Stimulated activated CD4-positive, alpha-beta T cell treated with anti-CD3 and anti-CD28 coated beads, Interleukin-2, amount 100 ng/mL, for 4 hours (primary cell): ENCODE data around the gene ENTREP1.
"Not testable (repeated sequence)": the region's sequence is repeated elsewhere in the genome, so short reads cannot be mapped to it uniquely, and the experiment has no call there.

Source experiments
- DNase-seq: peaks from one replicate; pipeline ENCODE4 v3.0.0-alpha.2; 2020; ENCODE audit warnings: low read depth

ENTREP1 gene

DNA sequence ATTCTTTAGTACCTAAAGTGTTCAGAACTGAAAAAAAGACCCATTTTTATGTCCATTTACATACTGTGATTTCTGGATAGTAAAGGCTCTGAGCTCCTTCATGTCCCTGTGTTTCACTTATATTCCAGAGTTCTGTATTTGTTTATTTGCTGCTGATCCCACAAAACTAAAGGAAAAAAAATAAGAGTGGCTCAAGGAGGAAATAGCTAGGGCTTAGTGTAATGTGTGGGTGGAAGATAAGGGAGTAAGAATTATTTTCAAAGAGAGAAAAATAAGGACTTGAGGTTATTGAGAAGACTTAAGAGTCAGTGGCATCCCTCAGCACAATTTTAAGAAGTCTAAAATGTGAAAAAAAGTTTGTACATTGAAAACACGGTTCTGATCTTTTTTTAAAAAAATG, 46.0 kb downstream of the ENTREP1 start:
- no peak for DNase-seq

- DNase-seq: no peak
Observed at GRCh38 chr9:69376651-69377050, 51.6 kb downstream of the ENTREP1 start.

GRCh38 chr9:69377291-69377690, 52.3 kb downstream of the ENTREP1 start:
- DNase-seq: no peak

GRCh38 chr9:69377981-69378380, 53.0 kb downstream of the ENTREP1 start:
- DNase-seq: no peak

DNA sequence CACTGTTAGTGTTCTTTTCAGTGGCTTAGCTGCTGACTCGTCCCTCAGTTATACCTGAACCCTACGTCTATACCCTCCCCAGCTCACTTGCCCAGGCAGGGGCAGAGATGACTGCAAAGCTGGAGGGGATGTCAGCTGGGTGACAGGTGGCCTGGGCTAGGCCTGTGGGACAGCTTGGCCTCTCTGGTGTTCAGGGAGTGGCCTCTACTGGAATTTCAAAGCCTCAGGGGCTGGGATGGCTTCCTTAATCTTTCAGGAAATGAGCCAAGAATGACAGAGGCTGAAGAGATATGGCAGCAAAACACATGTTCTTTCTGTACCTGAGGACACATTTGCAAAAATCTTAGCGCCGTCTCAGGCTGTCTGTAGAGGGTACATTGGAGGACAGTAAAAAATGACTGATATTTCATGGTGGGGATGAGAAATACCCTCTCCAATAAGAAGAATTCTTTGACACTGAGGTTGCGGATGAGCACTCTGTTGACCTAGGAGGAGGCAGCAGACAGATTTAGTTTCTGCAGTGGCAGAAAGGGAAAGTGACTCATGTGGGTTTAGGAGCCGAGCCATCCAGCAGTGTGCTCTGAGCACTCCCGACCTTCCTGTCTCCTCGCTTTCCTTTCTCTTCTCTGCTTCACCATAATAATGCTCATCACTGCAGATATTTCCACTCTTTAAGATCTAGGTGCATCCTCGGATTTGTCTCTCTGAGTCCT, 54.4 kb downstream of the ENTREP1 start:
- DNase-seq: no peak

GRCh38 chr9:69380301-69380700, 55.3 kb downstream of the ENTREP1 start:
- DNase-seq: no peak

DNA sequence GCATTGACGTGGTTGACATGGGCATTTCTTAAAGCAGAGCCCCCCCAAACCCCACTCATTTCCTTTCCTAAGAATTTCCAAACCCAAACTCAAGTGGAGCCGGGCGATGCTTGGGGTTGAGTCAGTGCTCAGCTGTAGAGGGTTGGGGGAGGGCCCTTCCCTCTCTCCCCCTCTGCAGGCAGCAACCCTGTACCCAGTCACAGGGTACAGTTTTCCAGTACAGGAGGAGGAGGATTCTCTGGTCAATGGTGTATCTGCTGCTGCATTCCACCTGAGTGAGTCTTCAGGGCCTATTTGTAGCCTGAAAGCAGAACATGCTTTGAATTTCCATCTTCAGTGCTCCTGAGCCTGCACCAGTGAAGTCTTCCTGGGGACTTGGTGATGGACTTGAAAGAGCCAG, 55.8 kb downstream of the ENTREP1 start:
- no peak for DNase-seq

GRCh38 chr9:69382135-69382534, 57.1 kb downstream of the ENTREP1 start:
- DNase-seq: no peak

DNA sequence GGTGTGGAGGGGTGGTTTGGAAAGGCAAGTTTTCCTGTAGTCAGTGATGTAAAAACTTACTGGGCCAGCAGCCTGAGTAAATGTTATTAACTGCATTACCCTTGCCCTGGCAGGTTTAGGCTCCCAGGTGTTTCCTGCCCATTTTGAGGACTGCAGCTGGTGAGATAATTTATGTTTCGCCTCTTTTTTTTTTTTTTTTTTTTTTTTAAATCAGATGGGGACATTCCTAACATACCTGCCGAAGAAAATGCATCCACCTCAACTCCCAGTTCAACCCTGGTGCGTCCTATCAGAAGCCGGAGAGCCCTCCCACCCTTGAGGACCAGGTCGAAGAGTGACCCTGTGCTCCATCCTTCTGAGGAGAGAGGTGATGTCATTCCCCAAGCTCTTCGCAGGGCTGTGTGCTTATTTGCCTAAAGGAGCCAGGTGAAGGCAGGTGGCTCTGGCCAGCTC, 60.6 kb downstream of the ENTREP1 start:
- DNase-seq: no peak

- DNase-seq: no peak
Observed at GRCh38 chr9:69386651-69387050, 61.6 kb downstream of the ENTREP1 start.

DNA sequence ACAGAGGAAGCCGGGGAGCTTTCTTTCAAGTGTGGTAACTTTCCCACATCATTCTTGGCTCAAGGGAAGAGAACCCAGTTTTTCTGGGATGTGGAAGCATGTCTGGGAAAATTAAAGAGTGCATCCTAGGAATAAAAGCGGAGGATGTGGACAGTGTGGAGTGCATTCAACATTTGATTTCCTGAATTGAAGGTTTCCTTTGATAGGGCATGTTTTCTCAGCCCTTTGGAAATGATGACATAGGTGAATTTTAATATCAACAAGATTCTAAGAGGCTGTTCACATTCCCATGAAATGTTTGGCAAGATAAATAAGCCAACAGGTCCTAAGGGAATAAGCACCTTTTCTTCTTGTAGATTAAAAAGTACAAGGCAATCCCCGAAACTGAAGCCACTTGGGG, 63.6 kb downstream of the ENTREP1 start:
- DNase-seq: no peak

- no peak for DNase-seq
Observed at GRCh38 chr9:69389437-69389995, 64.5 kb downstream of the ENTREP1 start.

DNA sequence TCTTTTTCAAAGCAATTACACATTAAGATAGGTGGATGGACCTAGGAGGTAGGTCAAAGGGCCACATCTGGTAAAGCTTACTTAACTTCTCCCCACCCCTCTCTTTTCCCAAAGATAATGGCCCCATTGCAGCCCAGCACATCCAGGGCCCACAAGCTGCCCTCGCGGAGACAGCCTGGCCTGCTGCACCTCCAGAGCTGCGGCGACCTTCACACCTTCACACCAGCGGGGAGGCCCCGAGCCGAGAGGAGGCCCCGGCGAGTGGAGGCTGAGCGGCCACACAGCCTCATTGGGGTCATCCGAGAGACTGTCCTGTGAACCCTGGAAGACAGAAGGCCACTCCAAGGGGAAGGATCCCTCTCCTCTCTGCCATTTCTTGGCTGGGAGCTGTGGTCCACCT, 66.5 kb downstream of the ENTREP1 start:
- no peak for DNase-seq

DNA sequence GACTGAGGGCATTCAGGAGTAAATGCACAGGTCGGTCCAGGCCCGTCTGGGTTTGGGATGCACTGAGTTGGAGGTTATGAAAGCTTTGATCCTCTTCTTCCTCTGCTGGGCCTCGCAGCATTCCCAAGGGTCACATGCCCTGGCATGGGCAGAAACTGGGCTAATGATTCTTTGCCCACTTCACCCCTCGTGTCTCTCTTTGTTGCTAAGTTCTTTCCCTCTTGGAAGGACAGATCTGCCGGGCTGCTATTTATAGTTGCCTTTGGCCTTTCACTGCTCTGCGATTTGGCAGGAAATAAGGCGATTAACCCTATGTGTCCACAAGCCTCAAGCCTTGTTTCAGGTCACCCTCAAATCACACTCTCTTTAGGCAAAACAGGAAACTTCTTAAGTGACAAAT, 66.9 kb downstream of the ENTREP1 start:
- no peak for DNase-seq

DNA sequence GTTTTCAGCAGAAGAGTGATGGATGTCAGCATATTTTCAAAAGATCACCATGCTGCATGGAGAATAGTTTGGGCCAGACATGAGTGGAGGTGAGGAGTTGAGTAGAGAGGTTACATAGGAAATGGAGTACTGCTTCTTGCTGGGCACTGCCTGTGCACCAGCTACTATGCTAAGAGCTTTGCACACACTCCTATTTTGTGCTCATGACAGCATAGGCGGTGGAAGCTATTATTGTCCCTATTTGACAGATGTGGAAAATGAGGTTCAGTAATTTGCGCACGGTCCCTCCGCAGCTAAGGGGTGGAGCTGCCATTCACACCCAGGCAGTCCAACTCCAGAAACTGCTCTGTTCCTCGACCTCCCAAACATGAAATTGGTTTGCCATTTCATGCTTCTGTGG, 67.8 kb downstream of the ENTREP1 start:
- DNase-seq: no peak

- no peak for DNase-seq
Observed at GRCh38 chr9:69393425-69393824, 68.4 kb downstream of the ENTREP1 start.

GRCh38 chr9:69395718-69396117, 70.7 kb downstream of the ENTREP1 start:
- DNase-seq: no peak

- DNase-seq: no peak
Observed at GRCh38 chr9:69396759-69397158, 71.7 kb downstream of the ENTREP1 start.

DNA sequence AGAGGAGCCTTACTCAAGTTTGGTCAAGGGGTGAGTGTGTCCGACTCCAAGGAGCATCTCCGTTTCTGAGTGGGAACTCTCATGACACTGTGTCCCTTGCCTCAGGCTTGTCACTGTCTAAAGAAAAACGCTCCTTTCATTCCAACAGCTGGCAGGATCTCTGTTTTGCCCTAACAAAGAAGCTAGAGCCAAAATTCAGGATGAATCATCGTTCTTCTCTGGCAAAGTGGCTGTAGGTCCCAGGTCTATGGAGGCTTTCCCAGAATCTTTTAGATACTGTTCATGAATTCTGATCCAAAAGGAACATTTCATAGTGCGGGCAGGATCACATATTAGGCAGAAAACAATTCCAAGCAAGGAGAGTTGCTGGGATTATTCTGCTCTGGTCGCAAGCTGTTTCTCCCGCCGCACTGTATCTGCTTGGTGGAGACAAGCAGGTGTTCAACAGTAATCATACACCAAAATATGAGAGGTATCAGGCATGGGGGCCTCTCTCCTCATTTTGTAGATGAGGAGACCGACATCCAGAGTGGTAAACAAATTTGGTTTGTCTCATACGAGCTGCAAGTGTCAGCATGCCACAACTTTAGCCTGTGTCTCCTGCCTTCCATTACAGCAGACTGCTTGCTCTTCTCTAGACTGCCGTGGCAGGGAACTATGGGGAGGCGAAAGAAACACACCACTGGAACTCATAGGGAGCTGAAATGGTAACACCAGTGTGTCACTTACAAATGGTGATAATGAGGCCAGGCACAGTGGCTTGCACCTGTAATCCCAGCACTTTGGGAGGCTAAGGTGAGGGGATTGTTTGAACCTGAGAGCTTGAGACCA, 72.6 kb downstream of the ENTREP1 start:
- DNase-seq: no peak

GRCh38 chr9:69400470-69400869, 75.5 kb downstream of the ENTREP1 start:
- no peak for DNase-seq

DNA sequence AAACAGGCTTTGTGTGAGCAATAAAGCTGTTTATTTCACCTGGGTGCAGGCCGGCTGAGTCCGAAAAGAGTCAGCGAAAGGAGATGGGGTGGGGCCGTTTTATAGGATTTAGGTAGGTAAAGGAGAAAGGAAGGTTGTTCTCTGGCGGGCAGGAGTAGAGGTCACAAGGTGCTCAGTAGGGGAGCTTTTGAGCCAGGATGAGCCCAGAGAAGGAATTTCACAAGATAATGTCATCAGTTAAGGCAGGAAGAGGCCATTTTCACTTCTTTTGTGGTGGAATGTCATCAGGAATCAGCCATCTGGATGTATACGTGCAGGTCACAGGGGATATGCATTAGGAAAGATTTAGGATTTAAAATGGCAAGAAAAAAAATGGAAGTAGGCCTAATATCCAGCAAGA, 84.9 kb downstream of the ENTREP1 start:
- DNase-seq: not testable (repeated sequence)

DNA sequence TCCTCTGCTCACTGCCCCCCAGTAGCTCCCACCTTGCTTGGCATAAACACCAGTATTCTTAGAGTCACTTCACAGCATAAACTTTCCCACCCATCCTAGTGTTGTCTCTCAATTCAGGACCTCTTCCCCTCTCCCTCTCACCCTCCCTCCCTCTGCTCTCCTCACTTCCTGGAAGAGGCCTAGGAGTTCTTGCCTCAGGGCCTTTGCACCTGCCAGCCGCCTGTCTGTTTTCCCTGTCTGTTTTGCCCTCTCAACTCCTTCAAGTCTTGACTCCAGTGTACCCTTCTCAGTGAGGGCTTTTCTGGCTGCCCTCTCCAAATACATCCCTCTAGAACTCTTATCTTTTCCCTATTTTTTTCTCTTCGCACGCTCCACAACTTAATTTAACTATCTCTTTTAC, 86.2 kb downstream of the ENTREP1 start:
- no peak for DNase-seq
